Smooth muscle cell (in vitro differentiated cells): Measurements from ENCODE around the gene KRT4. TPM values are rescaled to one million over a fixed set of nuclear protein-coding genes. Genes with fewer than 3 reads are reported as not detected.

ENCODE experiments used
- DNase-seq: peaks from one replicate; lab custom pipeline; 2025; ENCODE audit not compliant: unreplicated experiment; lab: John Stamatoyannopoulos, UW
- H2AFZ ChIP-seq: fragments of 200-600 bp; sonication (generic); 2 replicates; pipeline ENCODE4 v1.6.0; 2016; ENCODE audit warnings: antibody characterized with exemption, low read depth, mild to moderate bottlenecking
- H3F3A ChIP-seq: fragments of 200-600 bp; sonication (generic); 2 replicates; pipeline ENCODE4 v1.6.0; 2017; ENCODE audit warnings: antibody characterized with exemption, low read depth
- H3K27ac ChIP-seq: fragments of 200-600 bp; sonication (generic); 2 replicates; pipeline ENCODE4 v1.5.1; 2016; ENCODE audit warnings: low read depth, mild to moderate bottlenecking
- H3K27me3 ChIP-seq: fragments of 200-600 bp; sonication (generic); 2 replicates; pipeline ENCODE4 v1.6.1; 2016; ENCODE audit warnings: low read depth, mild to moderate bottlenecking
- H3K36me3 ChIP-seq: fragments of 200-600 bp; sonication (generic); 2 replicates; pipeline ENCODE4 v1.5.1; 2016; ENCODE audit warnings: low read depth
- H3K4me1 ChIP-seq: fragments of 200-600 bp; sonication (generic); 2 replicates; pipeline ENCODE4 v1.5.1; 2016; ENCODE audit warnings: low read depth
- H3K4me2 ChIP-seq: fragments of 200-600 bp; sonication (generic); 2 replicates; pipeline ENCODE4 v1.6.0; 2016; ENCODE audit warnings: mild to moderate bottlenecking
- H3K4me3 ChIP-seq: fragments of 200-600 bp; sonication (generic); 2 replicates; pipeline ENCODE4 v1.5.1; 2016; ENCODE audit warnings: mild to moderate bottlenecking
- H3K79me2 ChIP-seq: fragments of 200-600 bp; sonication (generic); 2 replicates; pipeline ENCODE4 v1.6.0; 2016; ENCODE audit warnings: low read depth, mild to moderate bottlenecking
- H3K9ac ChIP-seq: fragments of 200-600 bp; sonication (generic); 2 replicates; pipeline ENCODE4 v1.6.0; 2016; ENCODE audit warnings: low read depth
- H3K9me3 ChIP-seq: fragments of 200-600 bp; sonication (generic); replicated peaks from 2 replicates; pipeline ENCODE4 v1.5.1; 2016; ENCODE audit warnings: low read depth
- H4K20me1 ChIP-seq: fragments of 200-600 bp; sonication (generic); 2 replicates; pipeline ENCODE4 v1.6.0; 2016; ENCODE audit warnings: low read depth
- WGBS: methylation state at CpG from one replicate; pipeline ENCODE4 v1.1.7; 2016; ENCODE audit warnings: low lambda C conversion rate; 5-methylcytosine and 5-hydroxymethylcytosine counted together
- polyA plus RNA-seq: library from polyadenylated mRNA; unstranded; fragments of >200 nt; fragmentation: Nextera tagmentation; extraction: Ambion mirVana; gene quantifications from 2 replicates; pipeline ENCODE4 v1.2.1, GENCODE V29; 2016
- total RNA-seq: library from RNA; depleted of rRNA; stranded (reverse); fragments of >200 nt; gene quantifications from 2 replicates; pipeline ENCODE4 v1.2.3, GENCODE V29; 2014
- TF ChIP-seq, protein P1 (sequence below): fragments of 200-600 bp; sonication (generic); IDR thresholded peaks from 2 replicates; pipeline ENCODE4 v1.5.1; 2017; ENCODE audit warnings: borderline replicate concordance, mild to moderate bottlenecking, antibody characterized with exemption; ENCODE audit not compliant: insufficient read depth, poor library complexity, severe bottlenecking

The KRT4 gene
- total and polyA plus RNA-seq, 2 experiments from 2014 or later: not detected

DNA sequence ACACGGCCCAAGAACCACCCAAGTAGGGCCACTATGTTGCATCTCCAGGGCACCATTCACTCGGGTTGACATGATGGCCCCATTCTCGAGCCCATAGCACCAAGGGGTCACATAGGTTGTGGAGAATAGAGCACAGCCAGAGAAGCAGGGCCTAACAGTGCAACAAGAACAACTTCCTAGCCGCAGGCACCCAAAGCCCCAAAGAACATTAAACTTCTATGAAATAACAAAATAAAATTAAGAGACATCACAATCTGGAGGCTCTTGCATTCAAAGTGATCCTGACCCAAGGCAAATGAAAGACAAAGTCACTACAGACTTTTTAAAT is 1.9 kb downstream of the KRT4 start:
- no peaks in the 10 kb centered on the region for H3K4me1 ChIP-seq
- H3K27ac ChIP-seq: no peak overlapping the region
- H3K27me3 ChIP-seq: peaks cover 29% of the 10 kb centered on the region
- no peaks in the 10 kb centered on the region for H4K20me1 ChIP-seq
- no peaks in the 10 kb centered on the region for H3F3A ChIP-seq
- no peak overlapping the region for H3K4me2 ChIP-seq
- TF ChIP-seq, protein P1, sequence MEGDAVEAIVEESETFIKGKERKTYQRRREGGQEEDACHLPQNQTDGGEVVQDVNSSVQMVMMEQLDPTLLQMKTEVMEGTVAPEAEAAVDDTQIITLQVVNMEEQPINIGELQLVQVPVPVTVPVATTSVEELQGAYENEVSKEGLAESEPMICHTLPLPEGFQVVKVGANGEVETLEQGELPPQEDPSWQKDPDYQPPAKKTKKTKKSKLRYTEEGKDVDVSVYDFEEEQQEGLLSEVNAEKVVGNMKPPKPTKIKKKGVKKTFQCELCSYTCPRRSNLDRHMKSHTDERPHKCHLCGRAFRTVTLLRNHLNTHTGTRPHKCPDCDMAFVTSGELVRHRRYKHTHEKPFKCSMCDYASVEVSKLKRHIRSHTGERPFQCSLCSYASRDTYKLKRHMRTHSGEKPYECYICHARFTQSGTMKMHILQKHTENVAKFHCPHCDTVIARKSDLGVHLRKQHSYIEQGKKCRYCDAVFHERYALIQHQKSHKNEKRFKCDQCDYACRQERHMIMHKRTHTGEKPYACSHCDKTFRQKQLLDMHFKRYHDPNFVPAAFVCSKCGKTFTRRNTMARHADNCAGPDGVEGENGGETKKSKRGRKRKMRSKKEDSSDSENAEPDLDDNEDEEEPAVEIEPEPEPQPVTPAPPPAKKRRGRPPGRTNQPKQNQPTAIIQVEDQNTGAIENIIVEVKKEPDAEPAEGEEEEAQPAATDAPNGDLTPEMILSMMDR: no peak
- H3K36me3 ChIP-seq: no peaks in the 10 kb centered on the region
- H3K9me3 ChIP-seq: no peaks in the 10 kb centered on the region
- no peak overlapping the region for H3K4me3 ChIP-seq
- DNase-seq: no peak
- H2AFZ ChIP-seq: no peak overlapping the region
- 71% methylated on average over 4 of the region's 4 CpGs for WGBS
- no peak overlapping the region for H3K9ac ChIP-seq
- no peaks in the 10 kb centered on the region for H3K79me2 ChIP-seq

DNA sequence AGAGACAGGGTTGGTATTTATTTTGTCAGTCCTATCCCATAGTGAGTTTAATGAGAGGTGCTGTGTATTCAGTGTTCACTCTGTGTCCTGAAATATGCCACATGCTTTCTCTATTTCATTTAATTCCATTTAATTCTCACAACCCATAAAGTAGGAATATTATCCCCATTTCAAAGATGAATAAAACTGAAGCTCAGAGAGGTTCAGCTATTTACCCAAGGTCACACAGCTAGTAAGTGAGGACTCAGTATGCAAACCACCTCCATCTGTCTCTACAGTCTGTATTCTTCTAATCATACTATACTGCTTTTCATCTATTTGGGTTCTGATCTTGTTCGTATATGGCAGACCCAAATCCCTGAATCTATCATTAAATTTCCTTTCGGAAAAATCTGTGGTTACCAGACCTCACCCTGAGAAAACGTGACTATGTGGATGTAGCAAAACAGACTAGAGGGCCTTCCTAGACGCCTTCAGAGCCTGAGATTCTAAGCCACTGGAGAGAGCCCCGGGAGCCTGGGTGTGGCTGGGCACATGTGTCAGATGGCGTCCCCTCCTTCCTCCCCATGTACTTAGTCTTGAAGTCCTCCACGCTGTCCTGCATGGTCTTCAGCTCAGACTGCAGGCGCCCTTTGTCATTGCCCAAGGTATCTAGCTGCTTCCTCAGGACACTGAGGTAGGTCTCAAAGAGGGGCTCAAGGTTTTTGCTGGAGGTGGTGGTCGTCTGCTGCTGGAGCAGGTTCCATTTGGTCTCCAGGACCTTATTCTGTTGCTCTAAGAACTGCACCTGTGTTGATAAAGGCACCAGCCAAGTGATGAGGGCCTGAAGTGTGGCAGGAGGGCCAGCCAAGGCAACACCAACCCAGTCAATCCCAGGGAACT is 2.5 kb downstream of the KRT4 start:
- no peak overlapping the region for H3K4me2 ChIP-seq
- H3K9ac ChIP-seq: no peak overlapping the region
- no peak overlapping the region for H3K27ac ChIP-seq
- peaks cover 26% of the 10 kb centered on the region for H3K27me3 ChIP-seq
- 83% methylated on average over 9 of the region's 9 CpGs for WGBS
- no peaks in the 10 kb centered on the region for H3K9me3 ChIP-seq
- H4K20me1 ChIP-seq: no peaks in the 10 kb centered on the region
- no peak for DNase-seq
- TF ChIP-seq, protein P1: no peak
- no peak overlapping the region for H3K4me3 ChIP-seq
- no peaks in the 10 kb centered on the region for H3K79me2 ChIP-seq
- no peak overlapping the region for H2AFZ ChIP-seq
- H3K36me3 ChIP-seq: no peaks in the 10 kb centered on the region
- no peaks in the 10 kb centered on the region for H3K4me1 ChIP-seq
- no peaks in the 10 kb centered on the region for H3F3A ChIP-seq

DNA sequence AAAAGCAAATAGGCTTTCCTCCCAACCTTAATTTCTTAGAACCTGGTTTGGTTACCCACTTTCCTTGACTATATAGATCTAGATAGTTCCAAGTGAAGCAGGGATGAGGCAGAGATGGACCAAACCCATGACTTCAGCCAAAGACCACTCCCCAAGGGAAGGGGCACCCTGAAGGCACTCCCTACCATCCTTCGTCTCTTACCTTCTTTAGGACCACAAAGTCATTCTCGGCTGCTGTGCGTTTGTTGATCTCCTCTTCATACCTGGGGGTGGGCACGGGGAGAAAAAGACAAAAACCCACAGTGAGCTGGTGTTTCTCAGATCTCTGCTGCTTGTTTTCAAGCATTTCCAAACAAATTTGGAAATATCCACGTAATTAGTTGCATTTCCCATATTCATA is 3.4 kb downstream of the KRT4 start:
- Histone ChIP-seq H3K27ac (no peak overlapping the region), H3K27me3 (peaks cover 26% of the 10 kb centered on the region), H4K20me1 (no peaks in the 10 kb centered on the region), H3F3A (no peaks in the 10 kb centered on the region), H3K79me2 (no peaks in the 10 kb centered on the region), H2AFZ (no peak overlapping the region), H3K4me3 (no peak overlapping the region), H3K9me3 (no peaks in the 10 kb centered on the region), H3K4me2 (no peak overlapping the region), H3K9ac (no peak overlapping the region), H3K4me1 (no peaks in the 10 kb centered on the region), H3K36me3 (no peaks in the 10 kb centered on the region)
- TF ChIP-seq, protein P1: no peak
- no peak for DNase-seq
- WGBS: 71% methylated on average over 5 of the region's 5 CpGs

DNA sequence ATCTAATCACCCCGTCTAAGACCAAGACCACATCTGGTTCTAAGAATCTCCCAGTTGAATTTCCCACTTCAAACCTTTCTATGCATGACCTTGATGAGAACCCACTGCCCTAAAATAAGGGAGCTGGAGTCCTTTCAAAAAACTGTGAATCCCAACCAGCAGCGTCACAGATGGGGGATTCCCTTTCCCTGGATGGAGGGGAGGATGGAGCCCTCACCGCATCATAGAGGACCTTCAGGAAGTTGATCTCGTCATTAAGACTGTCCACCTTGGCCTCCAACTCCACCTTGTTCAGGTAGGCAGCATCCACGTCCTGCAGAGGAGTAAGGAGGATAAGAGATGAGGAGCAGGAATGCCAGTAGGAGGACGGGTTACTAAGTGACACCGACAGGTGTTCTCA is 4.8 kb downstream of the KRT4 start:
- H3K9ac ChIP-seq: no peak overlapping the region
- no peaks in the 10 kb centered on the region for H3K36me3 ChIP-seq
- peaks cover 26% of the 10 kb centered on the region for H3K27me3 ChIP-seq
- H3F3A ChIP-seq: no peaks in the 10 kb centered on the region
- H4K20me1 ChIP-seq: no peaks in the 10 kb centered on the region
- H3K9me3 ChIP-seq: no peaks in the 10 kb centered on the region
- no peak overlapping the region for H3K4me2 ChIP-seq
- H3K4me3 ChIP-seq: no peak overlapping the region
- no peaks in the 10 kb centered on the region for H3K4me1 ChIP-seq
- WGBS: 83% methylated on average over 7 of the region's 7 CpGs
- no peak for DNase-seq
- H3K27ac ChIP-seq: no peak overlapping the region
- H2AFZ ChIP-seq: no peak overlapping the region
- H3K79me2 ChIP-seq: no peaks in the 10 kb centered on the region
- TF ChIP-seq, protein P1: no peak
